NAMALWA (cell line): ENCODE data around the gene PI4KA.

Experiments used
- DNase-seq: peaks from one replicate; pipeline ENCODE4 v3.0.0-alpha.2; 2015; ENCODE audit warnings: low spot score

PI4KA gene

DNA sequence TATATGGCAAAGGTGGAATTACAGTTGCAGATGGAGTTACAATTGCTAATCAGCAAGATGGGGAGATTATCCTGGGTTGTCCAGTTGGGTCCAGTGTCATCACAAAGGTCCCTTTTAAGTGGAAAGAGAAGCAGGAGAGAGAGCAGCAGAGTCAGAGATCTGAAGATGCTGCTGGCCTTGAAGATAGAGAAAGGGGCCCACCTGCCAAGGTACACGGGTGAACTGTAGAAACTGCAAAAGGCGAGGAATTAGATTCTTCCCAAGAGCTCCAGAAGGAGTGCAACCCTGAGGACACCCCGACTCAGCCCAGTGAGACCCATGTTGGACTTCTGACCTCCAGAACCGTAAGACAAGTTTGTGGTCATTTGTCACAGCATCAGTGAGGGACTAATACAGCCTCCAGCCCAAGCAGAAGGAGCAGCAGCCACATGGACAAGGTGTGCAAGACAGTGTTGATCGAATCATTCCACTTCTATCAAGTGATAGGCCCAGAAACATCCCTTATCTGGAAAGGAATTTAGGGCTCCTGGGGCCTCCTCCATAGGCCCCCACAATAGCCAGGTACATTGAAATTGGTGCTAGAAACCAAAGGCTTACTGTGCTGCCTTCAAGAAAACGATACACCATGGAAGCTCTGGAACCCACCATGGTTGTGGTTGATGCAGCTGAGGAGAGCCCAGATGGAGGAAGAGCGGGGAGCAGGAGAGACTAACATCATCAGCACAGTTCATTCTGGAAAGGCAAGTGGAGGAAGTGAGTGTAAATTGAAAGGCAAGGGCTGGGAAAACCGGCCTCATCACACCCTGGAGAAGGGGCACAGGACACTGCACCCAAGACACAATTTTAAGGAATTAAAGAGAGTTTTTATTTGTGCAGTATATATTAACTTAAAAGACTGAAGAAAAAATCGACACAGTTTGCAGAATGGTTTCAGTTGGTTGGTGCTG lies 23.5 kb upstream of the PI4KA start:
- no peak for DNase-seq

DNA sequence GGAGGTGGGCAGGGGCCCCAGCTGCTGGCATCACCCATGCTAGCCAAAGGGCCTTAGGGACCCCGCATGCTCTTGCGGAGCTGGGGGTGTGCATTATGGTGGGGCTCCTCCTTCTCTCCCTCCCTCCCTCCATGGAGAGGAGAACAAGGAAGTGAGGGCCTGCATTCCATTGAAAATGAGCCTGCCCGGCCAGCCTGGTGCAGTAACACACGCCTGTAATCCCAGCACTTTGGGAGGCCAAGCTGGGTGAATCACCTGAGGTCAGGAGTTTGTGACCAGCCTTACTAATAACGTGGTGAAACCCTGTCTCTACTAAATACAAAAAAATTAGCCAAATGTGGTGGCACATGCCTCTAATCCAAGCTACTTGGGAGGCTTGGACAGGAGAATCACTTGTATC lies 22.6 kb upstream of the PI4KA start:
- DNase-seq, result no peak

DNA sequence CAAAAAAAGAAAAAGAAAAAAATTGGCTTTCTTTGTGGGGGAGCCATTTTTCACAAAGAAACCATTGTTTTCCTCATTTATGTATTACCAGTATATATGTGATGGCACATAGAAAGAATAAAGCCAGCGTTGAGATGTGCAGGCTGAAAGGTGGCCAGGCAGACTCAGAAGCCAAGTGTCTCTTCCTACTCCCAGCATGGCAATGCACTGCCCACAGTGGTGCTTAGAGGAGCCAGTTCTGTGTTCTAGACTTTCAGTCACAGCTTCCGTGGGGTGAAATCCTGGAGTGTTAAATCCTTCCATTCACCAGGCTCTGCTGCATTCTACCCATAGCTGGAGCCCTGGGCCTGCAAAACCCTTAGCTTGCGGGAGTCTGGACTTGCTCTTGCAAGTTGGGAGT lies 19.1 kb upstream of the PI4KA start:
- no peak for DNase-seq

DNA sequence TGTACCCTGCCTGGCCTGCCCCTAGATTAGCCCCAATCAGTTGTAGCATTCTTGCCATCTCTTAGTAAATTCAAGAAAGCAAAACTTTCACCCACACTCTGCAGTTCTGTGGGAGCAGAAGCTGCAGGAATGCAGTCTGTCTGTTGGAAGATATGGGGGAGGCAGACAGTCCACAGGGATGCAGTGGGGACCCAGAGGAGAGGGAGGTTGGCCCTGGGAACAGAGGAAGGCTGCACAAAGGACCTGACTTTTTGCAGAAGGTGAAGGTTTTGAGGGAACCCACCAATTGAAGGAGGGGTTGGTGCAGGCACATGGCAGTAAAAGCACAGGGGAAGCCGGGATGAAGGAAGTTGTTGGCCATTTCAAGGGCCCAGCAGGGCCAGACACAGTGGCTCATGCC lies 16.7 kb upstream of the PI4KA start:
- no peak for DNase-seq

DNA sequence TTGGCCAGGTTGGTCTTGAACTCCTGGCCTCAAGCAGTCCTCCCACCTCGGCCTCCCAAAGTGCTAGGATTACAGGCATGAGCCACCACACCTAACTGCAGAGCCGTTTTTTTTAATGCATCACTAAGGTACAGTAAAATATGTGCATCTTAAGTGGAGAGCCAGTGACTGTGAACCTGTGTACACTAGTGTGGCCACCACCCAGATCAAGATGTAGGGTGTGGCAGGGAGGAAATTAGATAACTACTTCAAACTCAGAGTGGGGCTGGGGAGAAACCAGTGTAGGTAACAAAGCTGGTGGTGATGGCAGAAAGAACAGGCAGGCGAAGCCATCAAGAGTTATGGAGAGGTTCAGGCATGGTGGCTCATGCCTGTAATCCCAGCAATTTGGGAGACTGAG lies 14.6 kb upstream of the PI4KA start:
- no peak for DNase-seq

DNA sequence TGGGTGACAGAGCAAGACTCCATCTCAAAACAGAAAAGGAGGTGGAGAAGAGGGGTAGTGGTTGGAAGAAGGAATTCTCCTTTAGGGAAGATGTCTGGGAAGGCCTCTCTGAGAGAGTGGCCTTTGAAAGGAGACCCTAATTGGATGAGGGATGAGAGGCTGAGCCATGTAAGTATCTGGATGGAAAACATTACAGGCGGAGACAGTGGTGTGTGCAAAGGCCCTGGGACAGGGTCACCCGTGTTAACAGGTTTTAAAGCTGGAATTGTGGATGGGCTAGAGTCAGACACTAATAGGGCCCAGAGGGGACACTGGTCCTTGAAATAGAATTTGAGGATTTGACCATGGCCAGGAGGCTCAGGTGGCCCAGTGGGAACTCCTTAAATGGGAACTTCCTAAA lies 10.6 kb upstream of the PI4KA start:
- no peak for DNase-seq

DNA sequence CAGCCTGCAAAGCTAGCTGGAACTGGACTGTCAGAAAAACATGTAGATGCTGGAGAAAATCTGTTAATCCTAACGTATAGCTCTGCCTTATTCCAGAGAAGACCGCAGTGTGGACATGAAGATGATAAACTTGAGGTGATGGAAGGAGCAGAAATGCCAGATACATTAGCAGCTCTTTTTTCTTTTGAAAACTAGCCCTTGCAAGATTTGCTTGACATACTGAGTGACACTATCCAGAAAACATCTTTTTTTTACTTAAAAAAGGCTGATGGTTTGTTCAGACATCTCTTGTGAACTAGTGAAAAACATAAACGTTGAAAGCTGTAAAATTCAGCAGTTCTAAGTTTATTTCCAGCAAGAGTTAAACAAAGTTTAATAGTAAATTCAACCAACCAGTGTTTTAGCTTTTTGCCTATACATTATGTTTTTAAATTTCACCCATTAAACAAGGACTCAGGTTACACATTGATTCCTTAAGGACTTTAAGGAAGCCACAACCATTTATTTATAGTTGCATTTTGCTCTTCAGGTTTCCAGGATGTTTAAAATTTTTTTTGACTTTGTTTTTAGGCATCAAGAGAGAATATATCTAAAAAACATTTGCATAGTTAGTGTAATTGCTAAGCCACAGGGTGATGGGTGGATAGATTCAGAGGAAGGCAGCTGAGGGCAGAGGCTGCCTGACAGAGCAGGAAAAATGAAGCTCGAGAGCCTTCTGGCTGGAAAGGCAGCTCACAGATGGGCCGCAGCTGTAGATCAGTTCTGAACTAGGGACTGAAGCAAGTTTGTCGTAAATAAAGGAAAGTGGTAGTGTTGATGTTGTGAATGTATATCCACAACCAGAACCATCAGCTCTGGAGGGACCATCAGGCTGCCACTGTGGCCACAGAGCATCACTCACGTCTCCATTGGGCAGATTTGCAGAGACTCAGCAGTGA lies 9.7 kb upstream of the PI4KA start:
- DNase-seq, result no peak

DNA sequence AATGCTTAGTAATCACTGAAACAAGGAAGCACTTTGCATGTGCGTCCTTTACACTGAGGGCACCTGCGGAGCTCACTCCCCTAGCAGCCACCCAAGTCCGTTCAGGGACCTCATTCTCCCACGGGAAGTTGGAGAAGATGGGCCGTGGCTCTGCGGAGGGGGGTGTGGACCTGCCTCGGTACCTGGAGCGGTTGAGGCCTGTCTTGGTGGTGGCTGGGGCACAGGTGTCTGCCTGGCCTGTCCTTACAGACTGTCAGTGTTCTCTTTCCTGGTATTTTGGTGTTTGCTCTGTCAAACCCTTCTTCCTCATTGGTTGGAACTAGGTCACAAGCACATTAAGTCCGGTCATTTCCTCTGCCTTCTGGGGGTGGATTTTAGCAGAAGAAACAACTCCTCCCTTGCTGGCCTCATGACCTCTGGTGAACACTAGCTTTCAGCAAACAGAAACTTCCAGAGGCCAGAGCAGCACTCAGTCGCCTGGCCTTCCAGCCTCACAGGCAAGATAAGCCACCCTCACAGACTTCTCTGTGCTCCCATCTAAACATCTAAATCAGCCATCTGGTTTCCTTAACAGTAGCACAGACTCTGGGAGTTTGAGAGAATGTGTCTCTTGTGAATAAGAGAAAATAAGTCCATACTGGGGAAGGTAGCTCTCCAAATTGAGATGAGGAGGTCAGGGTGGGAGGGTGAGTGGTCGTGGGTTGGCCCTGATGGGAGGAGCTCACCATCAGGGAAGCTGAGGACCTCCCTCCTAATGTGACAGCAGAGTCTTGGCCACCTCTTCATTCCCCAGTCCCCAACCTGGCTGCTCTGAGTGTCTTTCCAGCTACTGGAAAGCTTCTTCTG lies 8.8 kb upstream of the PI4KA start:
- DNase-seq, result no peak

DNA sequence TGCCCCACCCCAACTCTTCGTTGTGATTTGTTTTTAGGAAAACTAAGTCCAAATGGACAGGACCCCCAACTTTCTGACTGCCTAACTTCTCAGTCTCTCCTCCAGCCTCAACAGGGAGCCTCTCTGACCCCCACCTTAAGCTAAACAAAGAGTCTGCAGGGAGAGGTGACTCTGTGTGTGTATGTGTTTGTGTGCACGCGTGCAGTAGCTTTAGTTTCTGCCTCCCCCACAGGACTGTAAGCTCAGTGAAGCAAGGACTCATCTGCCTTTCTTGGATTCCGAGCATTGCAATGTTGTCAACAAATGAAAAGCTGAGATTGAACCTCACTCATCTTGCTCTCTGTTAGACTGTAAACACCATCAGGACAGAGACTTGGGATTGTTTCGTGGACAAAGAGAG lies 8.1 kb upstream of the PI4KA start:
- DNase-seq, result no peak

DNA sequence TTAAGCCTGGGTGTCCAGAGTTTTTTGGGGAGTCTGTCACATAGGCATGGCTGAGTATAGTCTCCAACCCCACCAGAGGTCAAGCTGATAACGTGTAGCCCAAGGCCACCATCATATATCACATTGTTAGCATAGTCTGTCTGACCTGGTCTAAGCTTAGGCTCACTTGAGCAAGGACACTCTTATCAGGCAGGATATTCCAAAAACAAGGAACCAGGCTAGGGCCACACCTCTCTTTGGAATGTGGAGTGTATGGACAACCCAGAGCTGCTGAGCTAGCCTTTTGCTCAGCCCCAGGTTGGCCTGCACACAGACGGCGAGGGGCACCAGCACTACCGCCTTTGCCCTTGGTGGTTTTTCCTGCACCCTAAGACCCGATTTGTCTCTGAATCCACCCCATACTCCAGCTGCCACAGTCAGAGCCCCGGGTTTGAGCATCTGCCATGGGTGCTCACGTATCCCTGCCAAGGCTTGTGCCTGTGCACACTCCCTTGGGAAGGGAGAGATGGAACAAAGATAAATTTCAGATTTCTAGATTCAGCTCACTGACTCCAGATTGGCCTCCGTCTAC lies 7.3 kb upstream of the PI4KA start:
- DNase-seq, result no peak

DNA sequence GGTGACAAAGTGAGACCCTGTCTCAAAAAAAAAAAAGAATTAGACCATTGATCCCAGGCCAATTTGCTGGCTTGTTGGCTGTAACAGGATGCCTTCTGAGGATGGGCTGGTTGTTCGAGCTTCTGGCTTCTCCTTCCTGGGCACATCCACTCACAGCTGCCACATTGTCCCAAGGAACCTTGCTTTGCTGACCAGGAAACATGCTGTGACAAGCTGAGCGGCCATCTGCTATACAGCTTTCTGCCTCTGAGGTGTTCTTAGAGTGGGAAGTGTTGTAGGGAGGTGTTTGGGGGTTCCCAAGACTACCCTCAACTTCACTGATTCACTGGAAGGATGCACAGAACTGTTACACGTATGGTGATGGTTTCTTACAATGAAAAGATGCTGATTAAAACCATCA lies 6.7 kb upstream of the PI4KA start:
- no peak for DNase-seq

DNA sequence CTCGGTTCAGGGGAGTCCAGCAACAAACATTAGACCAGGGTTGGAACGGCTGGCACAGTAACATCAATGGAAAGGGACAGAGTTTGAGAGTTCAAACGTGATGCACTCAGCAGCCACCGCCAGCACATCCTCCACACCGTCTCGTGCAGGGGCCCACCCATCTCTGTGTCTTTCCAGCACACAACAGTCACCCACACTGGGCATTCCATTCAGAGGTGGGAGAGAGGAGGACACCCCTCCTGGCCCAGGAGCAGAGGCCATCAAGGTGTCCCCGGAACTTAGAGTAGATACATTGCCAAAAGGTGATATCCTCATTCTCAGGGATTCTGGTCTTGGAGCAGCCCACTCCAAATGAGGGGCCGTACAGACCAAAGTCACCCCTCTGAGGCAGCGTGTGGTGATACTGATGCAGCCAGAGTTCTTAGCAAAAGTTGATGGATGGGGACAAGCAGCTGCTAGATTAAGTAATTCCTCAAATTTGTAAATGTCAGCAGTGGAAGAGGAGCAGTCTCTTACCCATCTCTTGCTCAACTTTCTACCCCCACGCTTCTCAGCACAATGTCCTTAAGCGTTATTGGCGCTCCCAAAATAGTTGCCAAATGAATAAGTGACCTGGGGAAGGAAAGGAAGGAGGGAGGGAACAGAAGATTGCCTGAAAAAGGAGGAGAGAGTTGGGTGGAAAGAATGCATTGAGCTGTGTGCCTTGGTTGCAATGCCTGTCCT lies 5.7 kb upstream of the PI4KA start:
- DNase-seq, result no peak

DNA sequence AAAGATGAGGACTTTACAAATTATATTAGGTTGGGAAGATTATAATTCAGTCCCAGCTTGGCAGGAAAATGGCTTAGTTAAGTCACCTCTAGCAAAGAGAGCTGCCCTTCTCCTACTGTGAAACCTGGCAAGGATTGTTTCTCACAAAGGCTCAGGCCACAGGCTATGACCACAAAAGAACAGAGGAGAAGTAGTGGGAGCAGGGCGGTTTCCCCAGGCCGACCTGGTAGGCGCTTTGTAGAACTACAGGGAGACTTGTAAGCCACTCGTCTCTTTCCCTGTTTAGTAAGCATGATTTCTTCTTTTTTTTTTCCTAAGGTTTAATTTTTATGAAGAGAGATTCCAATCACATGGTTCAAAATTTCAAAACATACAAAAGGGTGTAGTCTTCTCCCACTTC lies 4.8 kb upstream of the PI4KA start:
- no peak for DNase-seq

DNA sequence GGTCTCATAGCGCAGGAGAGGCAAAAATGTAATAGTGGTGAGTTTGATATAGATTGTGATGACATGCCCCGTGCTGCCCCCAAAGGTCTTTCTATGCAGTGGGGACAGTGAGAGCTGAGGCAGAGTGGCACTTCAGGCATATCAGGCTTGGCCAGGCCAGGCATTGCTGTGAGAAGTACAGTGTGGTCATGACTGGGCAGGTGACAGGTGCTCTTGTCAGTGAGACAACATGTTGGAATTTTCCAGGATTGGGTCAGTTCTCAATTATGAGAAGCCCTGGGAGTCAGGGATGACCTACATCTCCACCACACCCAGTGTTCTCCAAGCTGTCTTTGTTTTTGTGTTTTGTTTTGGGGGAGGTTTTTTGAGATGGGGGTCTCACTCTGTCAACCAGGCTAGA lies 3.9 kb upstream of the PI4KA start:
- no peak for DNase-seq

DNA sequence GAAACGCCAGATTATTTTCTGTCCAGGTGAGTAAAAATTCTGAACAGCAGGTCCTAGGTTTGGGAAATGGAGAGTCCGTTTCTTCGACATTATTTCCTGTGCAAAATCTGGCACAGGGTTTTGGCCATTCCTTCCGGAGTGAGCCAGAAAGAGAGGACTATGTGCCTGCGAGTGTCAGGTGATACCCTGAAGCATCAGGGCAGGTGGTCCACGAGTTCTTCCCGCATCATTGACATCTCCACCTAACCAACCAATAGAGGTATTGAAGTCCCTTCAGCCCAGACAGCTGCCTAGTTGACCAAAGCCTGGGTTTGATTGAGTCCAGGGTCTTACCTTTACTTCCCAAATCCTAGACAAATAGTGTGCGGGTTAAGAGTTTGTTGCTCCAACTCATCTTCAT lies 1.0 kb upstream of the PI4KA start:
- no peak for DNase-seq

DNA sequence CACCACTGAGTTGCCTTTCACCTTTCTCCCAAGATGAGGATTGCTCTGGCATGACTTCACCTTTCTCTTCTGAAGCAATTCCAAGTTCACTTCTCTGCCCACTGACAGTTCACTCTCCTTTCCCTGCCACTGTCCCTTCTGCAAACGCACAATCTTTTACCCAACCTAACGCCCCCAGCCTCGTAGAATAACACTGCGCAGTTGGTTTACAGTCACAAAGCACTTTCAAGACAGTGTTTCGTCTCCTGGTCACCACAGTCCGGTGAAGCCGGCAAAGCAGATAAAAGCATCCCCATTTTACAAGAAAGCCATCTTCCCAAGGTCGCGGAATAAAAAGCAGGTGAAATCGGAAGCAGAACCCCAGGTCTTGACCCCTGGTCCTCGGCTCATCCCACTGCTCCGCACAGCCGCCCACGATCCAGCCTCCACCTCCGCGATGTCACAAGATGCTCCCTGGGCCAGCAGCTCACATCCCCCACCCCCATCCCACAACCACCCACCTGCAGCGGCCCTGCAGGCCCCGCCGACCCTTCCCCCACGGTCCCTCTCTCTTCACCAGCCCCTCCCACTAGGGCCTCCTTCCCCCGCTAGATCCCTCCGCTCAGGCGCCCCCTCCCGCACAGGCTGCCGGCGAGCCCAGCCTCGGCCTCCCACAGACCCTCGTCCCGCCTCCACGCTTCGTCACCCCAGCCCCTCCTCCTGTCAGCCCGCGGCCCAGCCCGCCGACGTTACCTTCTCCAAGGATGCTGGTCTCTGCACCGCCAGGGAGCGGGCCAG lies 585 bp downstream of the PI4KA start:
- peak; percentile 79 for DNase-seq

DNA sequence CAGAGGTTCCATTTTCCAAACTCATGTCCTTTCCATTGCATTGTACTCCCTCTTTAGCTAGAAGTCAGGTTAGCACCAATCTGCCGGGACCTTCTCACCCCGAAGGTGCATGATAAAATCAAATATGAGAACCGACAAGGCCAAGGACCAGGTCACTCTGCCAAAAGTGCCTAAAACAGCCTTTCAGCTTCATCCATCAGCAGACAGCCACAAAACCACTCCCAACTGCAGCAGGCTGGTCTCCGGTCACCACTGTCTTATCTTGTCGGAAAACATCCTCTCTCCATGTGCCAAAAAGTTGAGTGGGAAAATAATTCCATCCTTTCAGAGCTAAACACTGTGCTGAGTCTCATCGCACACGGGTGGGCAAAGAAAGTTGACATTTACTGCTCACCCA lies 1.4 kb downstream of the PI4KA start:
- no peak for DNase-seq

DNA sequence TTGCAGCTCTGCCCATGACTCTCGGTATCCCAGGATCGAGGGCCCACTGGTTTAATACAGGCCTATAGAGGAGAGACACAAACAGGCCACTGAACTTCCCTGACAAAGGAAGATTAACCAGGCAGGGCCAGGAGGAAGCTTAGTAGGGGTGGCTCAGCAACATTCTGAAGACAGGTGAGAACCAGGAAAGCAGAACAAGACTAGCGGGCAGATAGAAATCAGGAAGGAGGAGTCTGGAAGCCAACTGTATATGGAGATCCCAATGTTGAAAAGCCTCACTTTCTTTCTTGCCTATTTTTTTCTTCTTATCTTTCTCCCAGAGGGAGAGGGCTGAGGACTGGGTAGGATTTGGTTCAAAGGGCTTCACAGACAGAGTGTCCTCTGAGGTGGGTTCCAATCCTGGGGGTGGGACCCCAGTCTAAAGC lies 5.4 kb downstream of the PI4KA start:
- DNase-seq, result no peak

DNA sequence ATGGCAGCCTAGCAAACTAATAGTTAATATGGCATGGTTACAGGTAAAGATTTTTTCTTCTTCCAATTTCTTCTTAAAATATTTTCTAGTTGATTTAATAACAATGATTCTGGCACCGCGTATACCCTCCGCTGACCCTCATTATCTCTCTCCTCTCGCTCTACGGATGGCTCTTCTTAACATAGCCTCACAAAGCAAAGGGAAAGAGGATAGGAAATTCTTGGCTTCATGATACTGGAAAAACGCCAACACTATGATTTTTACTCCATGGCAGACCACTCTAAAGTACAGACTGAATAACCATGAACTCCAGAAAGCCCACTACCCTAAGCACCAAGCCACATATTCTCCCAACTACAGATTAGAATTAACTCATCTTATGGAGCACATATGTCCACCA lies 6.1 kb downstream of the PI4KA start:
- no peak for DNase-seq

DNA sequence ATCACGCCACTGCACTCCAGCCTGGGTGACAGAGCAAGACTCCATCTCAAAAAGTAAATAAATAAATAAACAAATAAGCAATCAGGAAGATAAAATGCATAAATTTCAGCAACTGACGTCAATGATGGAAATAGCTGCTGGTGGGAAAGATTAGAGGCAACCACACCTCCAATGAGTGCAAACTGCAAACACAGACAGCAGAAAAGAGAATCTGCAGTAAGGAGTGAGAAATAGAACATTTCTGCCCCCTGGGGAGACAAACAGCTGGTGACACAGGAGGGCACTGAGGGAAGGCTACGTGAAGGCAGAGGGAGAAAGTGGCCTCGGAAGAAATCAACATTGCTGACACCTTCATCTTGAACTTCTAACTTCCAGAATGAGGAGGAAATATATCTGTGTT lies 6.5 kb downstream of the PI4KA start:
- peak; percentile 36 for DNase-seq
